ENCODE results near the gene MDGA2.
"Not testable (repeated sequence)": the region's sequence is repeated elsewhere in the genome, so short reads cannot be mapped to it uniquely, and the experiment has no call there.

MDGA2 gene

DNA sequence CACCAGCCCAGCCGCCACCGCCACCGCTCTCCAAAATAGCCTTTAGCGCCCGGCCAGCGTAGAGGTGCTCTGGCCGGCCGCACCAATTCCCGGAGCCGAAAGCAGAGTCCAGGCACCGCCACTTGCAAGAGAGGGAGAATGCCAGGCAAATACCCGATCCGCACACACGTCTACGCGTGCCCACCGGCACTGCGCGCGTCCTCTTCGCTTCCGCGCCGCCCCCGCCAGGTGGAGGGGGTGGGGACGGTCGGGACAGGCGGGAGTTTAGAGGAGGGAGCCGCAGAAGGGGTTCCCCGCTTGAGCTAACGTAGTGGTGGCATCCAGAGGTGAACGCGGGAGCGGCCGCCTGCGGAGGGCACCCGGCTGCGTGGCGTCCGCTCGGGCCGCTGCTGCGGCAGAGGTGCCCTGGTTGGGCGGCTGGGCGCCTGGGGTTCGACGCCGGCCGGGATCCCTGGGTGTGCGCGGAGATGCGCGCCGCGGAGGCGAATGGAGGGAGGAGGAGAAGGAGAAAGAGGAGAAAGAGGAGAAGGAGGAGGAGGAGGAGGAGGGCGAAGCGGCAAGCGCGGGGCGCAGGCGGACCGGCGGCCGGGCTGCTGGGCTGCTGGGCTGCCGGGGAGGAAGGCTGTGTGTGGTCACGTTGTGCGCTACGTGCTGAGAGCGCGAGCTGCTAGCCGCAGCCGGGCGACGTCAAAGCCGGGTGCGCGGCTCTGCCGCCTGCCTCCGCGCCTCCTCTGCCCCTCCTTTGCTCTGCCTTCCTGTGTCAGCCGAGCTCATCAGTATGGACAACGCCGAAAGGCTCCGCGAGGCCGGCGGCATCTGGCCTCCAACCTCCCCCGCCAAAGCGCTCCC is at the start of gene MDGA2:
MDGA2 (minus strand) TSS at position 140 of the 849 bp plus-strand sequence.
- DNase-seq = no peak

DNA sequence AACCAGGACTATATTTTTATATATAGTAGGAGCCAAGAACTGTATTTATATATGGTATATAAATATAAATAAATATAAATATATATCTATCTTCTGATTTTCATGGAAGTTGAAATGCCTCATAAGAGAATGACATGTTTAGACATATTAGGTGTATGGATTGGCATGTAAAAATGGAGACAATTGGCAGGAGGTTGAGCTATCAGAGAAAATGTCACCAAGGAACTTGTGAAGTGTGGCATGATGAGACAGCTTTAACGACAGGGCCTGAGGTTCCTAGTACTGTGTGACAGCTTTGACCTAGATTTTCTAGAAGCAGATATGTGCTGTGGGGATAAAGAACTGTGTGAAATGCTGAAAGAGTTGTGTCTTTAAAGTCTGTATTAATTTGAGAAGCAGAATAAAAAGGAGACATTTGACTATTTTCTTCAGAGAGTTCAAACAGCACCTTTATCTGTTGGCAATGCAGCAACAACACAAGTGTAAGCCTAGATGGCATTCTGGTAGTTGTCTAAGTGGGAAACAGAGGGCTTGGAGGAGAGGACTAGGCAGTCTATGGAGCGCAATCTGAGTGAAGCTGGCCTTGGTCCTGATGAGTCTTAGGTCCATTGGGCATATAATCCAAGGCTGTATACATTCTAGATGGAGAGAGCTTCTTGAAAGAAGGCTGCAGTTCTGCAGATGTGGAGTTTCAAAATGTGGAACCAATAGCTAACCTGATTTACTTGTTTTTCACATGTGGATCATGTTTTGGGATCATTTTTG is 47.7 kb upstream of the MDGA2 start:
- DNase-seq = no peak

DNA sequence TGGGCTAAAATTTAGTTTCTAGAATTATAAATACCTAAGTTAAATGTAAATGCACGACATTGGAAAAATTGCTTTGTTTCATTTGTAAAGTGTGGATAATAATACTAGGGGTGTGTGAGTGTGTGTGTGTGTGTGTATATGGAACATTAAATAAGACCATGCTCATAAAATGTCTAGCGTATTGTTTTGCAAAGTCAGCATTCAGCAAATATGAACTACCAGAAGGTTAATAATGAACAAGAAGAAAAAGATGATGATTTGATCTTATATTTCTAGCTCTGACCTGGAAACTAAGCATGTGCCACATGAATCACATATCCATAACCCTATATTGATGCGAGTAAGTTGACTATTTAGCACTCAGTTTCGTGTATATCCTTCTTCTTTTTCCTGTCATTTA is 44.9 kb upstream of the MDGA2 start:
- DNase-seq = no peak

DNA sequence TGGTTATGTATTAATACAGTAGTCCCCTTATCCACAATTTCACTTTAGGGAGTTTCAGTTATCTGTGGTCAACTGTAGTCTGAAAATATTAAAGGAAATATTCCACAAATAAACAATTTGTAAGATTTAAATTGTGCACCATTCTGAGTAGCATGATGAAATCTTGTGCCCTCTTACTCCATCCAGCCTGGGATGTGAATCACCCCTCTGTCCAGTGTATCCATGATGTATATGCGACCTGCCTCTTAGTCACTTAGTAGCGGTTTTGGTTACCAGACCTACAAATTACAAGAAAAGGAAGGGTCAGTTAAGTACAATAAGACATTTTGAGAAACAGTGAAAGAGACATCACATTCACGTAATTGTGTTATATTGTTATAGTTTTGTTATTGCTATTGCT is 39.9 kb upstream of the MDGA2 start:
- no peak for DNase-seq

DNA sequence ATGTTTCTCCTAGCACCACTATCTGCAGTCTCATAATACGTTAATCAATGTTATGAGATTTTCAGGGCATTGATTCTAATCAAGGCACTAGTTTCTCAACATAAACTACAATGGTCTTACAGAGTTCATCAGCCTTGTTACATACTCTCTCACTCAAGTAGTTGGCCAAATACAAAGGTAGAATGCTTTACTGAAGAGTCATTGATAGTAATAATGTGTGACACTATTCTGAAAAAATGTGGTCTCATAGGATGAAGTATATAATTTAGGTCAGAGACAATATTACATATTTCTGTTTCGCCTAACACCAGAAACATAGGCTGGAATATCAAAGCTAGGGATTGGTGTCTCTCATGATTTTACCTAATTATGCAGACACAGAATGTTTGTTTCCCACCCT is 35.2 kb upstream of the MDGA2 start:
- DNase-seq = no peak

DNA sequence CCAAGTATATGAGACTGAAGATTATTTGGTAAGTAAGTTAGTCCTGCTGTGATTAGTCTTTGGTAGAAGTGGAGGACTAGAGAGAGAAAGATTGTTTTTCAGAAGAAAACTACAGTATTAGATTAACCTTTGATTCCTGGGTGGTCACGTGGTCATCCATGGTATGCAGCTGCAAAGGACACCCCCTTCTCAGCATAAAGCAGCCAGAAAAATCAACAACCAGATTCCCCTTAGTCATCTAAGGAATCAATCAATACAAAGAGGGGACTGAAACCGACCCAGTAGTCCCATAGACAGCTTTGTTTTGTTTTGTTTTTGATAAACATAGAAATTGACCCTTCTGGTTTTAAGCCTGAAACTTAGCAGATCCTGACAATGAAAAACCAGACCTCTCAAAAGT is 30.3 kb upstream of the MDGA2 start:
- no peak for DNase-seq

DNA sequence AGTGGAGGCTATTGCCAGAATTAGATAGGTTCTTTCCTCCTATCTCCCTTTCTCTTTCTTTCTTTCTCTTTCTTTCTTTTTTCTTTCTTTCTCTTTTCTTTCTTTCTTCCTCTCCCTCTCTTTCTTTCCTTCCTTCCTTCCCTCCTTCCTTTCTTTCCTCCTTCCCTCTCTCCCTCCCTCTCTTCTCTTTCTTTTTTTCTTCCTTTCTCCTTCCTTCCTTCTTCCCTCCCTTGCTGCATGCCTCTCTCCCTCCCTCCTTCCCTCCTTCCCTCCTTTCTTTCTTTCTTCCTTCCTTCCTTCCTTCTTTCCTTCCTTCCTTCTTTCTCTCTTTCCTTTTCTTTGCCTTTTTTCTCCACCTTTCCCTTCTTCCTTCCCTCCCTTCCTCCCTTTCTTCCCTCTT is 16.4 kb upstream of the MDGA2 start:
- DNase-seq = no peak

DNA sequence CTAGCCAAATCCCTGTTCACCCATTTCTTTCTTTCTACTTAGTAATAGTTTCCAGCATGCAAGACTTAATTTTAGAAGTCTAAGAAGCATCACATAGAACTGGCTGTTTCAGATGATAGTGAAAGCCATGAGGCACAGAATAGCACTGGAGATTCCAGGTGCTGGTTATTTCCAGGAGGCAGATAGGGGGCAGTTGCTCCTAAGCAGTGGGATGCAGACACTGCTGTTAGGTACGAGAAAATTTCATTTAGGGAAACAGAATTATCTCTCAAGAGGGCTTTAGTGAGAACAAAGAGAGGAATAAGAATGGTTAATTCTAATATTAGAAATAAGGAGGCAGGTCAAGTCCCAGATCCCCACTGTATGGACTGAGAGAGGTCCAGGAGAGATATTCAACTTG is 3.6 kb upstream of the MDGA2 start:
- no peak for DNase-seq

DNA sequence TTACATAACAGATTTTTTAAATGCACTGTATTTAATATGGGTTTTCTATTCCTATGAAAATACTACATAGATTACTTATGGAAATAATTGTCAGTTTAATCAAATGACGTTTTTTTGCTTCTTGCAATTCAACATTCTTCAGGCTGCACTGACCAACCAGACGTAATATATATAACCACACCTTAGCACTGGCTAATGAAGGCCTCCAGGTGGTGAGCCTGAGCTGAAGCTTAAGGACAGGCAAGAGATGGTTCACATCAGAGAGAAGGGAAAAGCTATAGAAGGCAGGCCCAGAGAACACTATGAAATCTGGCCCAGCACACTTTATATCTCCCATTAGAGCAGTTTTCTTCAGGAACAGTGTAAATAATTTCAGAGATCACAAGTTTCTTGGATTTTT is 2.8 kb upstream of the MDGA2 start:
- no peak for DNase-seq

DNA sequence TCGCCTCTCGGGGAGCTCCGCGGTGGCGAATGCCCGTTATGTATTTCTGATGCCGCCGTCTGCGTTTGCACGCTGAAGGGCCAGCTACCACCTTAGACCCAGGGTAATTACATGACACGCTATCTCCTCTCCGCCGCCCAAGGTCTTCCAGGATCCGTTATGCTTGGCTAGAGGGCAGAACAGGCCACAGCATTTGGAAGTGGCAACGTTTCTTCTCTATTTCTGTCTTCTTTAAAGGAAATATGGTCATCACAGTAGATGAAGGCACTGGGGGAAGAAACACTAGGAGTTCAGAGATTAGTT is 861 bp upstream of the MDGA2 start:
- DNase-seq = no peak

DNA sequence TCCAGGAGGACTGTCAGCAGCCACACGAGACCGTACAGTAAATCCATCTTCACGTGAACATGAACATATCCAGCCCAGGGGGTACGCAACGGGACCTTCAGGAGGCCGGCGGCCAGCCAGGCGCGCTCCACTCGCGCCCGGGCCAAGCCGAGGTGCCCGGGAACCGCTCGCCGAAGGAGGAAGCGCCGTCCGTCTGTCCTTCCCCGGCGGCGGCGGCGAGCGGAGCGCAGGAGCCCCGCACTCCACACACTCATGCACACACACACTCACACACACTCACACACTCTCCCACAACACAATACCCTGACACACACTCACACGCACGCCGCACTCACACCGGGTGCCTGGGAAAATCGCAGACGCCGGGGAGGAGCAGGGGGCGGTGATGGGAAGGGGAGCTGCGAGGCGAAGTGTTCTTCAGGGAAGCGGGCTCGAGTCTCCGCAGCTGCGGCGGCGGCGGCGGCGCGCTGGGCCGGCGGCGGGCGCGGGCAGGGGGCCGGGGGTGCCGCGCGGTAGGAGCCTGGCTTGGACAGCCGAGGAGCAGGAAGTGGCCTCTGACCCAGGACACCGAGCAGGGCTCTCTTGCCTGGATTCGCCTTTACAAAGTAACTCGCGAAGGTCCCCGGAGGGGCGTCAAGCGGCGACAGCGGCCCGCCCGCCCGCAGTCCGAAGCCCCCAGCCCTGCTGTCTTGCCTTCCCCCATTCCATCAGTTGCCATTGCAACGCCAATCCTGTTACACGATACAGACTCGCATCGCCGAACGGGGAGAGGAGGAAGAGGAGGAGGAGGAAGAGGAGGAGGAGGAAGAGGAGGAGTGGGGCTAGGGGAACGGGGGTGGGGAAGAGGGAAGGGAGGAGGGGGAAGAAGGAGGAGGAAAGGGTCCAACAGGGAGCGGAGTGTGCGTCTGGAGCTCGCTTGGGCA is 601 bp downstream of the MDGA2 start:
- no peak for DNase-seq

DNA sequence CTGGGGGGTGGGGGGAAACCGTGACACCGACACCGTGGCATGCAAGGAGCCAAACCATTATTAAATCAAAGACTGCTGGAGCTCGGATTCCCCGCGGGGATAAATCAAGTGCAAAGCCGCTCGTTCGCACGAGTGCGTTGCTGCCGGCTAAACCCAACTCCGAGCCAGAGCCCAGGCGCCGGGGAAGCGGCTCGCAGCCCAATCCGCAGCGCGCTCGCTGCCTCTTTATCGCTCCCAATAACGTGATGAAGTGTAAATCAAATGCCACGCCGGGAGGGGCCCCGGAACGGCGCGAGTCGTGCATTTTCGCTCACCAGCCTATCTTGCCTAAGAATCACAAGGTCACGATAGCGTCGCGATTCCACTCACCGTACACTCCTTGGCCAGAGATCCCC is 1.3 kb downstream of the MDGA2 start:
- DNase-seq = no peak

DNA sequence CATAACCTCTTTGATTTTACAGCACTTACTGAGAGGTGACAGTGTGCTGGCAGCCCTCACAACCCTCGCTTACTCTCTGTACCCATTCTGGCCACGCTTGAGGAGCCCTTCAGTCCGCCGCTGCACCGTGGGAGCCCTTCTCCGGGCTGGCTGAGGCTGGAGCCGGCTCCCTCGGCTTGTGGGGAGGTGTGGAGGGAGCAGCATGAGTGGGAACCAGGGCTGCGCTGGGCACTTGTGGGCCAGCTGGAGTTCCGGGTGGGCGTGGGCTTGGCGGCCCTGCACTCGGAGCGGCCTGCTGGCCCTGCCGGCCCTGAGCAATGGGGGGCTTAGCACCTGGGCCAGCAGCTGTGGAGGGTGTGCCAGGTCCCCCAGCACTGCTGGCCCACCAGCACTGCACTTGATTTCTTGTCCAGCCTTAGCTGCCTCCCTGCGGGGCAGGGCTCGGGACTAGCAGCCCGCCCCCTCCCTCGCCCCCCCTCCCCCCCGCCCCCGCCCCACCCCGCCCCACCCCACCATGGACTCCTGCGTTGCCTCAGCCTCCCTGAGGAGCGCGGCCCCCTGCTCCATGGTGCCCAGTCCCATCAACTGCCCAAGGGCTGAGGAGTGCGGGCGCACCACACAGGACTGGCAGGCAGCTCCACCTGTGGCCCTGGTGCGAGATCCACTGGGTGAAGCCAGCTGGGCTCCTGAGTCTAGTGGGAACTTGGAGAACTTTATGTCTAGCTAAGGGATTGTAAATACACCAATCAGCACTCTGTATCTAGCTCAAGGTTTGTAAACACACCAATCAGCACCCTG is 9.9 kb downstream of the MDGA2 start:
- no peak for DNase-seq

DNA sequence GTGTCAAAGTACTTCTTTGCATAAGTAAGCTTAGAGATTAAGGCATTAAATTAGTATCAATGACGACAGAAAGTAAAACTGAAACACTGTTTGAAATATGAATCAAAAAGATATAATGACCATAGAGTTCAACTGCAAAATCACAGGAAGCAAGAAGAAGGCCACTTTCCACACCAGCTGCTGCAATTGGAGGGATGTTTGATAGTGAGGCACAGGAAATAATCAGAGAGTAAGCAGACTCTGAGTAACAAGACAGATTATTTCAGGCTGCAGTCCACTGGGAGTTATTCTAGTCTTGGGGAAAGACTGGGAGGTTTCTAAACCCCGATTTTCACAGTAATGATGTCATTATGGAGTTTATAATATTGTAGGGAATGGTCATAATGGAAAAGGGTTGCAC is 12.9 kb downstream of the MDGA2 start:
- no peak for DNase-seq

DNA sequence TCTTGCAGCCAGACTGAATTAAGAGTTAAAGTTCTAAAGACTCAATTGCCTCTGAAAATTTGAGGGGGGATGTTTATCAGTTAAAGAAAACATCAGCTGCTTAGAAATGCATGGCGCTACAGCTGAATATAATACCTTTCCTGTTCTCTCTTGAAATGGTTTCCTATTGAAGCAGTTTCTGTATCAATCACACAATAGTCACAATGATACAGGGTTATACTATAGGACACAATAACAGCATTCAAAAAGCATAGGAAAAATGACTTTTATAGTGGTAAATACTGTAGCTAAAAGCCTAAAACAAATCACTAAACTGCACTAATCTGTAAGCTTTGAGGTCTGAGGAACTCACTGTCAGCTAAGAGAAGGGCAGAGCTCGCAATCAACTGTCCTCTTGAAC is 15.2 kb downstream of the MDGA2 start:
- no peak for DNase-seq

DNA sequence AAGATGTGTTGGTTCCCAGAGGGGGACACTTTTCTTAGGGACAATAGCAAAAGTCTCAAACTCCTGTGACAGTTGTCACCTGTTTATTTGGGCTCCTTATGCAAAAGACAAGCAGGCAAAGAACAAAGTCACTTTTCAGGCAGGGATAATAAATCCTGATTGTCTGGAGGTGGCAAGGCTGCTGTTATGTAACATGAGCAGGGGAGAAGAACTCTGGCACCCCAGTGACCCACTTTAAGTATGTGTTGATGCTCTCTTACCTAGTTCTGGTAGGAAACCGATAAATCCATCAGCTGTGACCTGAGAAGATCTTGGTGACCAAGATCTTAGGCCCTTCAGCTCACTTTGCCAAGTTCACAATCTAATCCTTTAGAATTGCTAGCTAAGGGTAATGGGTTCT is 17.4 kb downstream of the MDGA2 start:
- no peak for DNase-seq

DNA sequence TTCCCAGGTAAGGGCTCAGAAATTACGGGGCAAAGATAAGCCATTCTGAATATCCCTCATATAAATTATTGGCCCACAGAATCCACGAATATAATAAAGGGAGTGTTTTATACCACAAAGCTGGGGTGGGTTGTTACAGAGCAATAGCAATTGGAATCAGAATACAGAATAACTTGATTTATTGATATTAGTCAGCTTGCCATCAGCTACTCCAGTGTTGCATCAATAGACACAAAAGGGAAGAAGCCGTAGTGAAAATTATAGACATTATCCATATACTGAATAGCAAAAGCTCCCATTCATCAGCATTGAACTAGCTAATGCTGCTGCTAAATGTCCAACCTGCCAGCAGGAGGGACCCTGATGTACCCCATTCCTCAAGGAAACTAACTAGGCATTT is 18.3 kb downstream of the MDGA2 start:
- DNase-seq = no peak

DNA sequence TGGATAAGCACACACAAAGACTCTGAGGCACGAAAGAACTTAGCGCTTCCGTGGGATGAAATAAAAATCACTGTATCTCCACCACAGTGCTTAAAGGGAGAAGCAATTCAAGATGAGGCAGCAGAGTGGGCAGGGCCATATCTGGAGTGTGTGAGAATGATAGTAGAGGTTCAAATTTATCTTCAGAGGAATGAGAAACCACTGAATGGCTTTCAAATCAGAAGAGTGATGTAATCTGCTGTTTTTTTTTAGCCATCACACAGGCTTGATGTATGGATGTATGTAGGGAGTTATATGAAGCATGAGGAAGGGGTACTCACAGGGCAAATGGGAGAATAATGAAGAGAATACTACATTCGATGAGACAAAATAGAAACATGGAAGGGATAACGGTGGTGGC is 24.1 kb downstream of the MDGA2 start:
- no peak for DNase-seq

DNA sequence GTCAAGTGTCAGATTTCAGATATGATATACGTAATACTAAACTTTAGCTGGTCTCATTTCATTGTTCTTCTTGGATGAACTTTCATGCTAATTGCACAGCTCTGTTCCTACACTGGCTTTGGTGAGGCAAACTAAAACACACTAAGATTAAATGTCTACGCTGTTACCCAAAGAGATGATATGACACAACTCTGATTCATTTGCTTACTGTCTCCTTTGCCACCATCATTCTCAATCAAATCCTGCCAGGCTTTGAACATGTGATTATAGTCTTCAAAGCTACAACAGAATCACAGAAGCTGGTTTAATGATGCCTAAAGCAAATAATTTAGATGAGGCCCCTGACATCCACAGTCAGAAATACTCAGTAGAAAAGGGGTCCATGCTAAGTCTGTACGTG is 37.7 kb downstream of the MDGA2 start:
- no peak for DNase-seq

DNA sequence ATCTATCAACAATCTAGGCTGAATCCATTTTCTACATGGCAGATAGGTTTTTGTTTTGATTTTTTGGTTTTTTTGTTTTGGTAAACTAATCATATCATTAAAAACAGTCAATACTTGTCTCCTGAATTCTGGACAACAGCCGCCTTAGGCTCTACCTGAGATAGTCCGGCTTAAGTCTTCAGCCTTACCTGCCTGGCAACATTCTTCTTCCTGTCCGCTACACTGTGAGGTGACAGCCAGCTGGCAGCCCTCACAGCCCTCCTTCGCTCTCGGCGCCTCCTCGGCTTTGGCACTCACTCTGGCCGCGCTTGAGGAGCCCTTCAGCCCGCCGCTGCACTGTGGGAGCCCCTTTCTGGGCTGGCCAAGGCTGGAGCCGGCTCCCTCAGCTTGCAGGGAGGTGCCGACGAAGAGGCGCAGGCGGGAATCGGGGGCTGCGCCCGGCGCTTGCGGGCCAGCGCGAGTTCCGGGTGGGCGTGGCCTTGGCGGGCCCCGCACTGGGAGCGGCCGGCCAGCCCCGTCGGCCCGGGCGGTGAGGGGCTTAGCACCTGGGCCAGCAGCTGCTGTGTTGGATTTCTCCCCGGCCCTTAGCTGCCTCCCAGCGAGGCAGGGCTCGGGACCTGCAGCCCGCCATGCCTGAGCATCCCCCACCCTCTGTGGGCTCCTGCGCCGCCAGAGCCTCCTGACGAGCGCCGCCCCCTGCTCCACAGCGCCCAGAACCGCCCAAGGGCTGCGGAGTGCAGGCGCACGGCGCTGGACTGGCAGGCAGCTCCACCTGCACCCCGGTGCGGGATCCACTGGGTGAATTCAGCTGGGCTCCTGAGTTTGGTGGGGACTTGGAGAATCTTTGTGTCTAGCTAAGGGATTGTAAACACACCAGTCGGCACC is 49.0 kb downstream of the MDGA2 start:
- no peak for DNase-seq

DNA sequence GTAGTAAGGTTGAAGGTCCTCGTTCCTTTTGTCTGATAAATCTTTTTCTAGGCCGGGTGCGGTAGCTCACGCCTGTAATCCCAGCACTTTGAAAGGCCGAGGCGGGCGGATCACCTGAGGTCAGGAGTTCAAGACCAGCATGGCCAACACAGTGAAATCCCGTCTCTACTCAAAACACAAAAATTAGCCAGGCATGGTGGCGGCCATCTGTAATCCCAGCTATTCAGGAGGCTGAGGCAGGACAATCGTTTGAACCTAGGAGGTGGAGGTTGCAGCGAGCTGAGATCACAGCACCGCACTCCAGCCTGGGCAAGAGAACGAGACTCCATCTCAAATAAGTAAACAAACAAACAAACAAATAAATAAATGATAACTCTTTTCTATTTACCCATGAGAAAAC is 51.3 kb downstream of the MDGA2 start:
- not testable (repeated sequence) for DNase-seq

DNA sequence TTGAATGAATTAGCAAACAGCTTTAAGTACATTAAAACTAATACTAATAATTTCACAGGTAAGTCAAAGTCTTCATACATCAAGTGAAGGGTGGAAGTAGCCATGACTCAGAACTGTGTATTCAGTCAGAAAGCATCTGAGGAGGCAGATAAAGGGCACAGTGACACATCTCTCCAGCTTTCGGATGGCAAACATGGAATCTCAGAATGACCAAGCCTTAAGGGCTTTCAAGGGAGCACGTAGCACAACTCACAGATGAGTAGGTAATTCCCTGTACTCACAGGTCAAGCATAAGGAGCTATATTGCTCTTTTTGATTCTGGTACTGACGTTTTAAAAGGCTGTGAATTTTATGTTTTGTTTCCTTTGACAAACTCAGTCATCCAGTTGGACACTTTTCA is 56.0 kb downstream of the MDGA2 start:
- DNase-seq = no peak
